A549 (cell line): Measurements from ENCODE around the gene SKA2. TPM values are rescaled to one million over a fixed set of nuclear protein-coding genes. Genes with fewer than 3 reads are reported as not detected.
A peak's percentile ranks its signal among the peaks of the same experiment; 100 is the strongest.

Experiments used
- ATAC-seq, 2 experiments: fragments of 200-7000 bp in 1 of 2; fragments of >200 bp in 1 of 2; cut with Nextera tagmentation in 1 of 2; cut with Tn5 transposase in 1 of 2; 3 replicates each; pipeline versions ENCODE4 v1.8.0 to v1.9.1; 2018 to 2020; ENCODE audit warnings: mild to moderate bottlenecking in 1 of 2, moderate library complexity in 1 of 2
- CTCF ChIA-PET: fragments of 300-600 bp; sonication (Branson Sonifier 250); formaldehyde crosslinking; extraction: SDS; loops from one replicate; lab custom pipeline; 2021; ENCODE audit warnings: antibody characterized with exemption, inconsistent platforms; lab: Yijun Ruan, JAX
- POLR2A ChIA-PET: fragments of 350-600 bp; formaldehyde crosslinking; extraction: SDS; loops from one replicate; lab custom pipeline; 2021; ENCODE audit warnings: antibody characterized with exemption, inconsistent platforms; lab: Yijun Ruan, JAX
- DNase-seq, 2 experiments: peaks; one replicate each; pipeline versions ENCODE4 v3.0.0 to v3.0.0-alpha.2; 2011 to 2016; ENCODE audit warnings: low read depth in 1 of 2, low spot score in 1 of 2
- FAIRE-seq: peaks from 2 replicates; lab custom pipeline; 2011; peaks lifted over from hg19 to GRCh38; lab: Jason Lieb, UNC
- H3K27ac ChIP-seq, 2 experiments: fragments of >200 bp; sonication (Bioruptor Twin); formaldehyde crosslinking; 3 replicates each; pipeline ENCODE4 v1.5.1; 2016 to 2017
- H3K4me1 ChIP-seq: fragments of >200 bp; sonication (Bioruptor Twin); formaldehyde crosslinking; 3 replicates; pipeline ENCODE4 v1.6.1; 2016
- H3K4me2 ChIP-seq: fragments of >200 bp; sonication (Bioruptor Twin); formaldehyde crosslinking; 3 replicates; pipeline ENCODE4 v1.6.1; 2016
- H3K4me3 ChIP-seq: fragments of >200 bp; sonication (Bioruptor Twin); formaldehyde crosslinking; 3 replicates; pipeline ENCODE4 v1.5.1; 2016
- H3K9me3 ChIP-seq: fragments of >200 bp; sonication (Bioruptor Twin); formaldehyde crosslinking; 3 replicates; pipeline ENCODE4 v1.6.1; 2016
- CBX8 ChIP-seq: fragments of 200-600 bp; sonication (generic); IDR thresholded peaks from 2 replicates; pipeline ENCODE4 v1.6.1; 2016
- CHD2 ChIP-seq: fragments of 150-350 bp; IDR thresholded peaks from 2 replicates; pipeline ENCODE4 v1.6.1; 2014; ENCODE audit warnings: low read length; ENCODE audit not compliant: partially characterized antibody
- EHMT2 ChIP-seq: fragments of 200-600 bp; sonication (generic); IDR thresholded peaks from 2 replicates; pipeline ENCODE4 v1.6.1; 2016; ENCODE audit warnings: antibody characterized with exemption, low read depth, mild to moderate bottlenecking, moderate library complexity
- ESRRA ChIP-seq: fragments of 150-350 bp; IDR thresholded peaks from 2 replicates; pipeline ENCODE4 v1.6.1; 2014; ENCODE audit warnings: mild to moderate bottlenecking, low read length, borderline replicate concordance
- FOSB ChIP-seq: fragments of 250-450 bp; sonication (Bioruptor Pico); IDR thresholded peaks from 2 replicates; pipeline ENCODE4 v1.5.0; 2020; ENCODE audit warnings: mild to moderate bottlenecking, moderate library complexity
- GATA3 ChIP-seq: IDR thresholded peaks from 2 replicates; pipeline ENCODE4 v1.6.1; 2012; ENCODE audit warnings: borderline replicate concordance
- HEYL ChIP-seq: fragments of 250-450 bp; sonication (Bioruptor Pico); IDR thresholded peaks from 2 replicates; pipeline ENCODE4 v1.8.0; 2021; ENCODE audit warnings: mild to moderate bottlenecking, moderate library complexity
- HOXA7 ChIP-seq: fragments of 250-450 bp; sonication (Bioruptor Pico); IDR thresholded peaks from 2 replicates; pipeline ENCODE4 v1.5.0; 2020; ENCODE audit warnings: mild to moderate bottlenecking, moderate library complexity
- KDM1A ChIP-seq: fragments of 200-600 bp; sonication (generic); IDR thresholded peaks from 2 replicates; pipeline ENCODE4 v1.6.1; 2016; ENCODE audit warnings: low read depth, mild to moderate bottlenecking
- KDM5A ChIP-seq: fragments of 200-600 bp; sonication (generic); IDR thresholded peaks from 2 replicates; pipeline ENCODE4 v1.6.1; 2016; ENCODE audit warnings: antibody characterized with exemption, mild to moderate bottlenecking
- MAFK ChIP-seq: fragments of 450-650 bp; IDR thresholded peaks from 2 replicates; pipeline ENCODE4 v1.6.1; 2014; ENCODE audit not compliant: partially characterized antibody
- MAZ ChIP-seq: fragments of 150-350 bp; IDR thresholded peaks from 2 replicates; pipeline ENCODE4 v1.6.1; 2014; ENCODE audit warnings: antibody characterized with exemption, low read depth, low read length, borderline replicate concordance
- MYC ChIP-seq: IDR thresholded peaks from 2 replicates; pipeline ENCODE4 v1.6.1; 2012; ENCODE audit warnings: mild to moderate bottlenecking, inconsistent platforms, low read length, improper control_type of control experiment, borderline replicate concordance
- NR3C1 ChIP-seq: fragments of >200 bp; sonication (Bioruptor Twin); formaldehyde crosslinking; IDR thresholded peaks from 3 replicates; pipeline ENCODE4 v1.6.1; 2017
- PHF8 ChIP-seq: fragments of 200-600 bp; sonication (generic); IDR thresholded peaks from 2 replicates; pipeline ENCODE4 v1.6.1; 2016; ENCODE audit warnings: low read depth, mild to moderate bottlenecking, antibody characterized with exemption, moderate library complexity, borderline replicate concordance
- POLR2A ChIP-seq: IDR thresholded peaks from 2 replicates; pipeline ENCODE4 v1.6.1; 2012; ENCODE audit warnings: mild to moderate bottlenecking, low read length
- RCOR1 ChIP-seq: fragments of 150-350 bp; IDR thresholded peaks from 2 replicates; pipeline ENCODE4 v1.6.1; 2014; ENCODE audit warnings: antibody characterized with exemption, low read length, low read depth
- RNF2 ChIP-seq: fragments of 200-600 bp; sonication (generic); IDR thresholded peaks from 2 replicates; pipeline ENCODE4 v1.6.1; 2016; ENCODE audit warnings: low read depth, mild to moderate bottlenecking, antibody characterized with exemption, moderate library complexity, borderline replicate concordance
- TP53 ChIP-seq: fragments of 250-450 bp; sonication (Bioruptor Pico); IDR thresholded peaks from 2 replicates; pipeline ENCODE4 v1.5.0; 2021; ENCODE audit warnings: mild to moderate bottlenecking, moderate library complexity
- WGBS: methylation state at CpG from one replicate; pipeline ENCODE4 v1.1.6; 2017; ENCODE audit errors: missing lambda C conversion rate; 5-methylcytosine and 5-hydroxymethylcytosine counted together
- polyA plus RNA-seq, 4 experiments: library from polyadenylated mRNA; depleted of rRNA in 3 of 4; stranded (reverse); fragments of >200 nt; fragmentation: RNase III in 1 of 4; extraction: RNeasy Plus Mini Kit Qiagen cat#74134 plus additional on column Dnase treatment in 1 of 4; gene quantifications; 2 replicates in 3 of 4; 3 replicates in 1 of 4; pipeline ENCODE4 v1.2.3, GENCODE V29; 2011 to 2017
- TF ChIP-seq, protein P1 (sequence below): fragments of >200 bp; sonication (Bioruptor Twin); formaldehyde crosslinking; IDR thresholded peaks from 3 replicates; pipeline ENCODE4 v1.6.1; 2016
- TF ChIP-seq, protein P2 (sequence below): fragments of 200-600 bp; sonication (generic); IDR thresholded peaks from 2 replicates; pipeline ENCODE4 v1.6.1; 2016; ENCODE audit warnings: antibody characterized with exemption, mild to moderate bottlenecking, moderate library complexity
- TF ChIP-seq, protein P3 (sequence below): fragments of 250-450 bp; sonication (Bioruptor Pico); IDR thresholded peaks from 2 replicates; pipeline ENCODE4 v1.5.0; 2021; ENCODE audit warnings: mild to moderate bottlenecking, moderate library complexity, borderline replicate concordance

Gene SKA2
- polyA plus RNA-seq, 2 of the 4 experiments (the other 2 are of a cell fraction) = 59.6 to 147 TPM

DNA sequence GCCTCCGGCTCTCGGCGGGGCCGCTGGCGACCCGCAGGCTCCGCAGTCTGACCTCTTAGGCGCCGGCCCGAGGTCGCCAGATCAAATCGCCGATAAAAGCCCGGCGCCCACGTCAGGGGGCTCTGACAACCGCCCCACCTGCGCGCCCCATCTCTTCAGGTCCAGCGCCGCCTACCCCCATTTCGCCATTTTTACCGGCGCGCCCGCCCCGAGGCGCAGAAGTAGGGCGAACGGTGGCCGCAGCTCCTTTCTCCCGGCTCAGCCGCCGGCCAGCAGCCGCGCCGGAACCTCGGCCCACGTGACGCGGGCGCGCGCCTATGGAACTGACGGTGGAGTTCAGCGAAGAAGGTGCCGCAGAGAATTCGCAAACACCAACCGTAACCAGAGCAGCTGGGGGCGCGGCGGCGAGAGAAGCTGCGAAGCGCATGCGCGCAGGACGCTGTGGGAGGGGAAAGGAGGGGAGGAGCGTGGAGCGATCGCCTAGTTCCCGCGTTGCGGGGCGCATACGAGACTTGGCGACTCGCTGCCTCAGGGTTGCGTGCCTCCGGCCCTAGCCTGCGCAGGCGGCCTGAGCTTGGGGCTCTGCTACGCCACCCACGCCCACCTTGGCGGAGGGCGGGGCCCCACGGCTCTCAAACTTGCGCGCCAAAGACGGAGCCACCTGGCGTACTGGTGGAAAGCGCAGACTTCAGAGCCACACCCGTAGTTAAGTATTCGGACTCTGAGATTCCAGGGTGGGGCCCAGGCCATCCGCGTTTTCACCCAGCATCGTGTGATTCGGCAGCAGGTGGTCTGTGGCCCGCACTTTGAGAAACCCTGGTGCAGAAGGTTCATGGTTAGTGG is 48.3 kb downstream of the SKA2 start, which contains the start of gene TRIM37 (continued):
- peak; percentile 39 for TF ChIP-seq MAFK
- no peak for TF ChIP-seq CBX8
- TF ChIP-seq KDM1A = no peak
- TF ChIP-seq, protein P1, sequence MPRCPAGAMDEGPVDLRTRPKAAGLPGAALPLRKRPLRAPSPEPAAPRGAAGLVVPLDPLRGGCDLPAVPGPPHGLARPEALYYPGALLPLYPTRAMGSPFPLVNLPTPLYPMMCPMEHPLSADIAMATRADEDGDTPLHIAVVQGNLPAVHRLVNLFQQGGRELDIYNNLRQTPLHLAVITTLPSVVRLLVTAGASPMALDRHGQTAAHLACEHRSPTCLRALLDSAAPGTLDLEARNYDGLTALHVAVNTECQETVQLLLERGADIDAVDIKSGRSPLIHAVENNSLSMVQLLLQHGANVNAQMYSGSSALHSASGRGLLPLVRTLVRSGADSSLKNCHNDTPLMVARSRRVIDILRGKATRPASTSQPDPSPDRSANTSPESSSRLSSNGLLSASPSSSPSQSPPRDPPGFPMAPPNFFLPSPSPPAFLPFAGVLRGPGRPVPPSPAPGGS = peak; percentile 77; the same call in 1 of the 3 replicates
- TF ChIP-seq HOXA7 (CRISPR knock-in tag) = peak; percentile 85; the same call in 1 of the 2 replicates
- no peak for TF ChIP-seq RCOR1
- peak; percentile 91 for TF ChIP-seq CHD2
- peak; percentile 92 for TF ChIP-seq PHF8
- peak; percentile 59 for TF ChIP-seq GATA3
- no peak for TF ChIP-seq EHMT2
- TF ChIP-seq NR3C1 = no peak

DNA sequence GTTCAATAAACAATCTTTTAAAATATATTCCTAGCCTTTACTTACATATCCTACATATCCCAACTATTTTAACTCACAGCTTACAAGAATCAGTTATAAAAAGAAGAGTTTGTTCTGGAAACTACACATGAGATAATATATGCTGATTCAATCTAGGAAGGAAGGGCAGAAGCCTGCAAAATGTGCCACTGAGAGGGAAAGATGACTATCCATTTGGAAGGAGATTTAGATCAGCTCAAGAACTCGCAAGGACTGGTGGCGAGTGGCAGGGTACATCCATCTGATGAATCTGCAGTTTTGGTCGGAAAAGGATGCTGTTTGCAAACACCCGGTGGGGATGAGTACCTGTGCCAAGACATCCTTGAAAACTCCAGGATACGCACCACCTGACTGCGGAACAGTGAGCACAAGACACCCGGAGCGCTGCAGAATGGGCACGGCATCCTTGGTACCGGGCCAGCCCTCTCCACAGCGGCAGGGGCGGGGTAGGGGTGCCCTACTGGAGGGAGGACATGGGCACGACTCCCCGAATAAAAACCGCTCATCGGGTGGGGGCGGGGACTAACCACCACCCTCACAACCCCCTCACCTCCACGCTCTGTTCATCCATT is 49.0 kb downstream of the SKA2 start:
- no peak for TF ChIP-seq POLR2A
- TF ChIP-seq MYC = 0 out of 2 replicates have a peak, but pooled peaks have one; percentile 21
- TF ChIP-seq RCOR1 = no peak
- TF ChIP-seq MAZ = 0 out of 2 replicates have a peak, but pooled peaks have one; percentile 37
- 0 out of 2 replicates have a peak, but pooled peaks have one; percentile 20 for TF ChIP-seq KDM1A
- peak; percentile 68 for TF ChIP-seq MAFK
- TF ChIP-seq NR3C1 = no peak
- TF ChIP-seq, all 56 proteins: peak for 4
- CTCF ChIA-PET = interaction anchor here (0.7 to 2.9 kb wide), 7 partner anchors 12 to 518 kb away, joined by 3 to 15 read pairs (median 4); partner anchors contain the start of gene SKA2
- Histone ChIP-seq H3K27ac (peak overlapping the region; percentile 85 to 90), H3K4me2 (peak overlapping the region; percentile 77), H3K4me3 (peak overlapping the region; percentile 71), H3K4me1 (peaks cover 19% of the 10 kb centered on the region; the same call in 2 of the 3 replicates), H3K9me3 (no peaks in the 10 kb centered on the region)
- POLR2A ChIA-PET = interaction anchor here (0.8 to 2.3 kb wide), 6 partner anchors 11 to 474 kb away, joined by 3 to 27 read pairs (median 5); partner anchors contain the start of genes PRR11, SKA2 and SMG8
- no peak for FAIRE-seq
- WGBS = under 1% methylated on average over 17 of the region's 18 CpGs
- ATAC-seq = peak; percentile 72 to 77
- peak; percentile 67 to 69 for DNase-seq

DNA sequence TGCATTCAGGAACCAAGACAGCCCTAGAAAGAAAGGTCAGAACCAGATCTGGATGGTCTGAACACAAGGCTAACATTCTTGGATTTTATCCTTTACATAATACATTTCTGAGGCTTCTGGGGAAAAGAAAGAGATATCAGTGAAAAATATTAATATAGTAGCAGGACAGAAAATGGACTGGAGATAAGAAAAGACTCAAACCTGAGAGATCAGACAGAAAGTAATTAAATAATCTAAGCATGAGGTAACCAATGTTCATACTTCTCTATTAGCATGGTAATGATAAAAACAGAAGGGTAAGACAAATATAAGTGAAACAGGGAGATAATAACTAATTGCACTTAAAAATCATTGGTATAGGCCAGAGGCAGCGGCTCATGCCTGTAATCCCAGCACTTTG is 53.8 kb downstream of the SKA2 start:
- Histone ChIP-seq H3K4me1 (peaks cover 15% of the 10 kb centered on the region; the same call in 2 of the 3 replicates), H3K4me3 (no peak overlapping the region)
- DNase-seq = no peak
- ChIA-PET POLR2A (no interaction called here), CTCF (no interaction called here)
- no peak for FAIRE-seq
- 84% methylated on average over 1 of the region's 1 CpG for WGBS
- no peak for TF ChIP-seq KDM5A
- no peak for TF ChIP-seq ESRRA
- TF ChIP-seq HEYL (CRISPR knock-in tag) = no peak
- TF ChIP-seq FOSB (CRISPR knock-in tag) = no peak
- TF ChIP-seq, protein P2, sequence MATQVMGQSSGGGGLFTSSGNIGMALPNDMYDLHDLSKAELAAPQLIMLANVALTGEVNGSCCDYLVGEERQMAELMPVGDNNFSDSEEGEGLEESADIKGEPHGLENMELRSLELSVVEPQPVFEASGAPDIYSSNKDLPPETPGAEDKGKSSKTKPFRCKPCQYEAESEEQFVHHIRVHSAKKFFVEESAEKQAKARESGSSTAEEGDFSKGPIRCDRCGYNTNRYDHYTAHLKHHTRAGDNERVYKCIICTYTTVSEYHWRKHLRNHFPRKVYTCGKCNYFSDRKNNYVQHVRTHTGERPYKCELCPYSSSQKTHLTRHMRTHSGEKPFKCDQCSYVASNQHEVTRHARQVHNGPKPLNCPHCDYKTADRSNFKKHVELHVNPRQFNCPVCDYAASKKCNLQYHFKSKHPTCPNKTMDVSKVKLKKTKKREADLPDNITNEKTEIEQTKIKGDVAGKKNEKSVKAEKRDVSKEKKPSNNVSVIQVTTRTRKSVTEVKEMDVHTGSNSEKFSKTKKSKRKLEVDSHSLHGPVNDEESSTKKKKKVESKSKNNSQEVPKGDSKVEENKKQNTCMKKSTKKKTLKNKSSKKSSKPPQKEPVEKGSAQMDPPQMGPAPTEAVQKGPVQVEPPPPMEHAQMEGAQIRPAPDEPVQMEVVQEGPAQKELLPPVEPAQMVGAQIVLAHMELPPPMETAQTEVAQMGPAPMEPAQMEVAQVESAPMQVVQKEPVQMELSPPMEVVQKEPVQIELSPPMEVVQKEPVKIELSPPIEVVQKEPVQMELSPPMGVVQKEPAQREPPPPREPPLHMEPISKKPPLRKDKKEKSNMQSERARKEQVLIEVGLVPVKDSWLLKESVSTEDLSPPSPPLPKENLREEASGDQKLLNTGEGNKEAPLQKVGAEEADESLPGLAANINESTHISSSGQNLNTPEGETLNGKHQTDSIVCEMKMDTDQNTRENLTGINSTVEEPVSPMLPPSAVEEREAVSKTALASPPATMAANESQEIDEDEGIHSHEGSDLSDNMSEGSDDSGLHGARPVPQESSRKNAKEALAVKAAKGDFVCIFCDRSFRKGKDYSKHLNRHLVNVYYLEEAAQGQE = no peak
- TF ChIP-seq HOXA7 (CRISPR knock-in tag) = no peak
- no peak for TF ChIP-seq TP53 (CRISPR knock-in tag)
- TF ChIP-seq MAZ = no peak
- no peak for TF ChIP-seq RNF2
- TF ChIP-seq, protein P3, sequence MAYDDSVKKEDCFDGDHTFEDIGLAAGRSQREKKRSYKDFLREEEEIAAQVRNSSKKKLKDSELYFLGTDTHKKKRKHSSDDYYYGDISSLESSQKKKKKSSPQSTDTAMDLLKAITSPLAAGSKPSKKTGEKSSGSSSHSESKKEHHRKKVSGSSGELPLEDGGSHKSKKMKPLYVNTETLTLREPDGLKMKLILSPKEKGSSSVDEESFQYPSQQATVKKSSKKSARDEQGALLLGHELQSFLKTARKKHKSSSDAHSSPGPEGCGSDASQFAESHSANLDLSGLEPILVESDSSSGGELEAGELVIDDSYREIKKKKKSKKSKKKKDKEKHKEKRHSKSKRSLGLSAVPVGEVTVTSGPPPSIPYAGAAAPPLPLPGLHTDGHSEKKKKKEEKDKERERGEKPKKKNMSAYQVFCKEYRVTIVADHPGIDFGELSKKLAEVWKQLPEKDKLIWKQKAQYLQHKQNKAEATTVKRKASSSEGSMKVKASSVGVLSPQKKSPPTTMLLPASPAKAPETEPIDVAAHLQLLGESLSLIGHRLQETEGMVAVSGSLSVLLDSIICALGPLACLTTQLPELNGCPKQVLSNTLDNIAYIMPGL (CRISPR knock-in tag) = no peak
- TF ChIP-seq, all 56 proteins: peak for 0
- no peak for ATAC-seq
- H3K9me3 ChIP-seq = peaks cover 8% of the 10 kb centered on the region; the same call in 2 of the 3 replicates
- H3K4me2 ChIP-seq = no peak overlapping the region
- no peak overlapping the region for H3K27ac ChIP-seq
